ENCODE data around the gene STXBP6.

The STXBP6 gene

GRCh38 chr14:24988760-24989159, 61.2 kb downstream of the STXBP6 start:
- H3K4me3 ChIP-seq (ENCODE audit: low read depth, low read length) = no peak overlapping the region
- TF ChIP-seq CTCF (IDR thresholded peaks at IDR 0.05; ENCODE audit: low read depth, low read length) = no peak
- in situ Hi-C loops (cut with HindIII; ENCODE audit: low sequenced_read_pairs) = no loop called here
- no peak for DNase-seq (ENCODE audit: low read depth, low spot score)

GRCh38 chr14:24986206-24986893, 63.6 kb downstream of the STXBP6 start:
- in situ Hi-C loops (cut with HindIII; ENCODE audit: low sequenced_read_pairs) = no loop called here
- DNase-seq (ENCODE audit: low read depth, low spot score) = peak; percentile 22
- no peak overlapping the region for H3K4me3 ChIP-seq (ENCODE audit: low read depth, low read length)
- TF ChIP-seq CTCF (IDR thresholded peaks at IDR 0.05; ENCODE audit: low read depth, low read length) = no peak

GRCh38 chr14:24984846-24985589, 64.9 kb downstream of the STXBP6 start:
- TF ChIP-seq CTCF (IDR thresholded peaks at IDR 0.05; ENCODE audit: low read depth, low read length) = no peak
- H3K4me3 ChIP-seq (ENCODE audit: low read depth, low read length) = no peak overlapping the region
- DNase-seq (ENCODE audit: low read depth, low spot score) = peak; percentile 37
- in situ Hi-C loops (cut with HindIII; ENCODE audit: low sequenced_read_pairs) = no loop called here

- TF ChIP-seq CTCF (IDR thresholded peaks at IDR 0.05; ENCODE audit: low read depth, low read length) = no peak
- DNase-seq (ENCODE audit: low read depth, low spot score) = peak; percentile 66
- in situ Hi-C loops (cut with HindIII; ENCODE audit: low sequenced_read_pairs) = no loop called here
Observed at GRCh38 chr14:24982472-24983155, 67.3 kb downstream of the STXBP6 start.

GRCh38 chr14:24979725-24980239, 70.2 kb downstream of the STXBP6 start:
- DNase-seq (ENCODE audit: low read depth, low spot score) = no peak
- no peak overlapping the region for H3K4me3 ChIP-seq (ENCODE audit: low read depth, low read length)
- in situ Hi-C loops (cut with HindIII; ENCODE audit: low sequenced_read_pairs) = no loop called here
- no peak for TF ChIP-seq CTCF (IDR thresholded peaks at IDR 0.05; ENCODE audit: low read depth, low read length)

More at GRCh38 chr14:24982472-24983155, 67.3 kb downstream of the STXBP6 start:
- no peak overlapping the region for H3K4me3 ChIP-seq (ENCODE audit: low read depth, low read length)

GRCh38 chr14:24978862-24979724, 70.9 kb downstream of the STXBP6 start:
- in situ Hi-C loops (cut with HindIII; ENCODE audit: low sequenced_read_pairs) = no loop called here
- no peak for TF ChIP-seq CTCF (IDR thresholded peaks at IDR 0.05; ENCODE audit: low read depth, low read length)
- DNase-seq (ENCODE audit: low read depth, low spot score) = no peak
- H3K4me3 ChIP-seq (ENCODE audit: low read depth, low read length) = no peak overlapping the region

All from astrocyte of the spinal cord (primary cell).